Measurements from ENCODE around the gene IL1F10. TPM values are rescaled to one million over a fixed set of nuclear protein-coding genes. Genes with fewer than 3 reads are reported as not detected.

Gene IL1F10
- total and polyA plus RNA-seq, 2 experiments from 2014 or later: not detected

DNA sequence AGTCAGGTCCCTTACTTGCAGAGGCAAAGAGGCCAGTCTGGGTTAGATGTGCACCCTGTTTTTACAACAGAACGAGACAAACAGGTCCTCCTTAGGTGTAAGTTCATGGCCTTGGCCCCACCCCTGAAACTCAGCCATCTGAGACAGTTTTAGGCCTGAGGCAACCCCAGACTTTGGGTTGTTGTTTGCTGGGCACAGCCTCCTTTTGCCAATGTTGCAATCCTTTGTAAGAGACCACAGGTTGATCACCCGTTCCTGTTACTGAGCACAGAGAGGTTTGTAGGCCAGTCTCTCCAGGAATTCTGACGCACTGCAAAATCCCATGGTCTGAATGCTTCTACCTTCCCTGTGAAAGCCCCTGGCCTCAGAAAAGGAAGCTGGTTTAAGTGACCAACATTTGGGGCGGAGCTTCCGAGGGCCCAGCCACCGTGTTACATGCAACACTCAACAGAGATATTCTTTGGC is 44.1 kb downstream of the IL1F10 start:
- H3K27me3 ChIP-seq: no peaks in the 10 kb centered on the region
- WGBS (ENCODE audit: low lambda C conversion rate, missing lambda C conversion rate): 60% methylated on average over 6 of the region's 6 CpGs
- no peak for DNase-seq (ENCODE audit: low spot score)
- H3K36me3 ChIP-seq (replicated peaks; ENCODE audit: insufficient read depth, low read depth): no peaks in the 10 kb centered on the region
- no peak overlapping the region for H3K27ac ChIP-seq
- TF ChIP-seq EZH2 (IDR thresholded peaks at IDR 0.05; ENCODE audit: borderline replicate concordance) (no peak), EZH2phosphoT487 (IDR thresholded peaks at IDR 0.05; ENCODE audit: low read depth, severe bottlenecking, unreplicated experiment) (no peak)
- TF ChIP-seq, protein P1, sequence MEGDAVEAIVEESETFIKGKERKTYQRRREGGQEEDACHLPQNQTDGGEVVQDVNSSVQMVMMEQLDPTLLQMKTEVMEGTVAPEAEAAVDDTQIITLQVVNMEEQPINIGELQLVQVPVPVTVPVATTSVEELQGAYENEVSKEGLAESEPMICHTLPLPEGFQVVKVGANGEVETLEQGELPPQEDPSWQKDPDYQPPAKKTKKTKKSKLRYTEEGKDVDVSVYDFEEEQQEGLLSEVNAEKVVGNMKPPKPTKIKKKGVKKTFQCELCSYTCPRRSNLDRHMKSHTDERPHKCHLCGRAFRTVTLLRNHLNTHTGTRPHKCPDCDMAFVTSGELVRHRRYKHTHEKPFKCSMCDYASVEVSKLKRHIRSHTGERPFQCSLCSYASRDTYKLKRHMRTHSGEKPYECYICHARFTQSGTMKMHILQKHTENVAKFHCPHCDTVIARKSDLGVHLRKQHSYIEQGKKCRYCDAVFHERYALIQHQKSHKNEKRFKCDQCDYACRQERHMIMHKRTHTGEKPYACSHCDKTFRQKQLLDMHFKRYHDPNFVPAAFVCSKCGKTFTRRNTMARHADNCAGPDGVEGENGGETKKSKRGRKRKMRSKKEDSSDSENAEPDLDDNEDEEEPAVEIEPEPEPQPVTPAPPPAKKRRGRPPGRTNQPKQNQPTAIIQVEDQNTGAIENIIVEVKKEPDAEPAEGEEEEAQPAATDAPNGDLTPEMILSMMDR (IDR thresholded peaks at IDR 0.05; ENCODE audit: poor library complexity): no peak
- no peak overlapping the region for H3K4me3 ChIP-seq
- peaks cover 2% of the 10 kb centered on the region for H3K4me1 ChIP-seq (ENCODE audit: insufficient read depth)
- H3K9me3 ChIP-seq (ENCODE audit: low read depth): no peaks in the 10 kb centered on the region
- no peak overlapping the region for H3K4me2 ChIP-seq
- H3K9me2 ChIP-seq (replicated peaks; ENCODE audit: insufficient read depth): no peaks in the 10 kb centered on the region
- no peaks in the 10 kb centered on the region for H3K79me2 ChIP-seq
- H2AFZ ChIP-seq: no peak overlapping the region
- H4K20me1 ChIP-seq (ENCODE audit: insufficient read depth, poor library complexity, severe bottlenecking): no peaks in the 10 kb centered on the region

DNA sequence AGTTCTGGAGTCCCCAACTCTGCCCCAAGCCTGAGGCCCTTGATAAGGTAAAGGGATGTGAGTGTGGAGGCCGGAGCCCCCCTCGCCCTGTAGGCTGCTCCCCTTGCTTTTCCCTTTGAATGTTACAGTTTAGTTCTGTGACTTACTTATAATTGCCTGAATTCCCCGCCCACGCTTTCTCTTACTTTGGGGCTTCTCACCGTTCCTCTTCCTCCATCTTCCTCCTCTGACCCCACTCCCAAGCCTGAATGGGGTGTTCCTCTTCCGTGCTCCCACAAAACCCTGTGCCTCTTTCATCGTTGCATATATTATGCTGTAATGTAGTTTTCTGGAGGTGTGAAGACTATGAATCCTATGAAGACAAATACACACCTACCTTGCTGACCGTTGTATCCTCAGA is 44.7 kb downstream of the IL1F10 start:
- Histone ChIP-seq H3K4me3 (no peak overlapping the region), H3K9me2 (replicated peaks; ENCODE audit: insufficient read depth) (no peaks in the 10 kb centered on the region), H3K79me2 (no peaks in the 10 kb centered on the region), H3K4me1 (ENCODE audit: insufficient read depth) (peaks cover 4% of the 10 kb centered on the region), H3K9me3 (ENCODE audit: low read depth) (no peaks in the 10 kb centered on the region), H2AFZ (no peak overlapping the region), H3K27ac (no peak overlapping the region), H3K36me3 (replicated peaks; ENCODE audit: insufficient read depth, low read depth) (no peaks in the 10 kb centered on the region), H4K20me1 (ENCODE audit: insufficient read depth, poor library complexity, severe bottlenecking) (no peaks in the 10 kb centered on the region), H3K27me3 (no peaks in the 10 kb centered on the region), H3K4me2 (no peak overlapping the region)
- TF ChIP-seq, protein P1 (IDR thresholded peaks at IDR 0.05; ENCODE audit: poor library complexity): no peak
- TF ChIP-seq EZH2phosphoT487 (IDR thresholded peaks at IDR 0.05; ENCODE audit: low read depth, severe bottlenecking, unreplicated experiment): no peak
- TF ChIP-seq EZH2 (IDR thresholded peaks at IDR 0.05; ENCODE audit: borderline replicate concordance): no peak
- 88% methylated on average over 8 of the region's 8 CpGs for WGBS (ENCODE audit: low lambda C conversion rate, missing lambda C conversion rate)
- no peak for DNase-seq (ENCODE audit: low spot score)

DNA sequence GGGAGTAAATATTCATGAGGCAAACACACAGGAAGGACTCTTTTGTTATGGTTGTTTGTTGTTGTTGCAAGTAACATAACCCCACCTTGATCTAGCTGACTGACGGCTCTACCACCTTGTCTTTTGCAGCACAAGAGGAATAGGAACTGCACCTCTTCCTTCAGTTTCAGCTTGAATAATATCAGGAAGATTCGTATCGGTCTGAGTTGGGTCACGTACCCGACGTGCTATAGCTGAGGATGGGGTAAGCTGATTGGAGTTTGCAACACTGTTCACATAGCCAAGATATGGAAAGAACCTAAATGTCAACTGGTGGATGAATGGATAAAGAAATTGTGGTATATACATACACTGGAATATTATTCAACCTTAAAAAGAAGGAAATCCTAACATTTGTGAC is 45.1 kb downstream of the IL1F10 start:
- TF ChIP-seq, protein P1 (IDR thresholded peaks at IDR 0.05; ENCODE audit: poor library complexity): no peak
- TF ChIP-seq EZH2phosphoT487 (IDR thresholded peaks at IDR 0.05; ENCODE audit: low read depth, severe bottlenecking, unreplicated experiment): no peak
- no peak for TF ChIP-seq EZH2 (IDR thresholded peaks at IDR 0.05; ENCODE audit: borderline replicate concordance)
- 95% methylated on average over 6 of the region's 6 CpGs for WGBS (ENCODE audit: low lambda C conversion rate, missing lambda C conversion rate)

DNA sequence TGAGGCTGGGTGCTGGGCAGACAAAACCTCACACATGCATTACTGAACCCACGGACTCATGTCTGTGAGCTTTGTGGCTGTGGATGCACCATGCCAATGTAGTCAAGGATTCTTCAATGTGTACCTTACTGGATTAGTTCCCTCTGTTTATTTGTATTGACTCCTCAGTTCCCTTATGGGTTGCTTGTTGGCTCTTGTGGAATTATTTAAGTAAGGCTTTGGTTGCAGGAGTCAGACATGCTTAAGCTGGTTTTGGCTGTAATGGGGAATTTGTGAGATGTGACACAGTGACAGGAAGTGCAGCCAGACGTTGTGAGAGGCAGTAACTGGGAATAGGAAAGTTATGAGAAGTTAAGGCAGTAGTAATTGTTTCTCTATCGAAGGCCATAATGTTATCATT is 46.0 kb downstream of the IL1F10 start:
- Histone ChIP-seq H3K9me2 (replicated peaks; ENCODE audit: insufficient read depth) (no peaks in the 10 kb centered on the region), H2AFZ (no peak overlapping the region), H3K4me2 (no peak overlapping the region), H3K27ac (no peak overlapping the region), H3K4me1 (ENCODE audit: insufficient read depth) (peaks cover 9% of the 10 kb centered on the region), H4K20me1 (ENCODE audit: insufficient read depth, poor library complexity, severe bottlenecking) (no peaks in the 10 kb centered on the region), H3K4me3 (no peak overlapping the region), H3K36me3 (replicated peaks; ENCODE audit: insufficient read depth, low read depth) (no peaks in the 10 kb centered on the region), H3K9me3 (ENCODE audit: low read depth) (no peaks in the 10 kb centered on the region), H3K27me3 (no peaks in the 10 kb centered on the region), H3K79me2 (no peaks in the 10 kb centered on the region)
- TF ChIP-seq EZH2phosphoT487 (IDR thresholded peaks at IDR 0.05; ENCODE audit: low read depth, severe bottlenecking, unreplicated experiment) (no peak), EZH2 (IDR thresholded peaks at IDR 0.05; ENCODE audit: borderline replicate concordance) (no peak)
- TF ChIP-seq, protein P1 (IDR thresholded peaks at IDR 0.05; ENCODE audit: poor library complexity): no peak
- 53% methylated on average over 3 of the region's 3 CpGs for WGBS (ENCODE audit: low lambda C conversion rate, missing lambda C conversion rate)
- no peak for DNase-seq (ENCODE audit: low spot score)

More for the DNA sequence above, 45.1 kb downstream of the IL1F10 start:
- no peaks in the 10 kb centered on the region for H3K9me3 ChIP-seq (ENCODE audit: low read depth)
- H3K27ac ChIP-seq: no peak overlapping the region
- no peaks in the 10 kb centered on the region for H4K20me1 ChIP-seq (ENCODE audit: insufficient read depth, poor library complexity, severe bottlenecking)
- no peaks in the 10 kb centered on the region for H3K27me3 ChIP-seq
- no peak for DNase-seq (ENCODE audit: low spot score)
- H3K4me3 ChIP-seq: no peak overlapping the region
- H3K9me2 ChIP-seq (replicated peaks; ENCODE audit: insufficient read depth): no peaks in the 10 kb centered on the region
- H3K79me2 ChIP-seq: no peaks in the 10 kb centered on the region
- no peaks in the 10 kb centered on the region for H3K36me3 ChIP-seq (replicated peaks; ENCODE audit: insufficient read depth, low read depth)
- no peak overlapping the region for H2AFZ ChIP-seq
- peaks cover 7% of the 10 kb centered on the region for H3K4me1 ChIP-seq (ENCODE audit: insufficient read depth)
- H3K4me2 ChIP-seq: no peak overlapping the region

Data from hepatocyte (in vitro differentiated cells).